Measurements from ENCODE around the gene SNTG2.

Gene SNTG2

DNA sequence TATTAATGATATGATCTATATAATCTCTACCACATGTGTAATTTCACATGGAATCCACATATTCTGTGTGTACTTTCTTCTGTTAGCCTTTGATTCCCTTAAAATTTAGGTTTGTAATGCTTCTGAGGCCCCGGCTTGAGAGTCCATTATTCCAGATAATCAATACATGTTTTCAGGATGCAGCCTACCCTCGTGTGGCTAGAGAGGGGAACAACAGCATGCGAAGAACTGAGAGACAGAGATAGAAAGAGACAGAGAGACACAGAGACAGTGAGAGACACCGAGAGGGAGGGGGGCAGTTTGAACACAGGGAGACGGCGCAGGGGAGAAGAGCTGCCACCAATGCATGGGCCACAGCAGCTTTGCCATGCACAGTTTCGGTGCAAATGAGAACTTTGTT is 185.4 kb downstream of the SNTG2 start:
- H3K27ac ChIP-seq: no peak overlapping the region
- TF ChIP-seq ZFX (IDR thresholded peaks at IDR 0.05; ENCODE audit: borderline replicate concordance): no peak
- TF ChIP-seq, protein P1, sequence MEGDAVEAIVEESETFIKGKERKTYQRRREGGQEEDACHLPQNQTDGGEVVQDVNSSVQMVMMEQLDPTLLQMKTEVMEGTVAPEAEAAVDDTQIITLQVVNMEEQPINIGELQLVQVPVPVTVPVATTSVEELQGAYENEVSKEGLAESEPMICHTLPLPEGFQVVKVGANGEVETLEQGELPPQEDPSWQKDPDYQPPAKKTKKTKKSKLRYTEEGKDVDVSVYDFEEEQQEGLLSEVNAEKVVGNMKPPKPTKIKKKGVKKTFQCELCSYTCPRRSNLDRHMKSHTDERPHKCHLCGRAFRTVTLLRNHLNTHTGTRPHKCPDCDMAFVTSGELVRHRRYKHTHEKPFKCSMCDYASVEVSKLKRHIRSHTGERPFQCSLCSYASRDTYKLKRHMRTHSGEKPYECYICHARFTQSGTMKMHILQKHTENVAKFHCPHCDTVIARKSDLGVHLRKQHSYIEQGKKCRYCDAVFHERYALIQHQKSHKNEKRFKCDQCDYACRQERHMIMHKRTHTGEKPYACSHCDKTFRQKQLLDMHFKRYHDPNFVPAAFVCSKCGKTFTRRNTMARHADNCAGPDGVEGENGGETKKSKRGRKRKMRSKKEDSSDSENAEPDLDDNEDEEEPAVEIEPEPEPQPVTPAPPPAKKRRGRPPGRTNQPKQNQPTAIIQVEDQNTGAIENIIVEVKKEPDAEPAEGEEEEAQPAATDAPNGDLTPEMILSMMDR (IDR thresholded peaks at IDR 0.05): peak; percentile 9; the same call in 1 of the 2 replicates

DNA sequence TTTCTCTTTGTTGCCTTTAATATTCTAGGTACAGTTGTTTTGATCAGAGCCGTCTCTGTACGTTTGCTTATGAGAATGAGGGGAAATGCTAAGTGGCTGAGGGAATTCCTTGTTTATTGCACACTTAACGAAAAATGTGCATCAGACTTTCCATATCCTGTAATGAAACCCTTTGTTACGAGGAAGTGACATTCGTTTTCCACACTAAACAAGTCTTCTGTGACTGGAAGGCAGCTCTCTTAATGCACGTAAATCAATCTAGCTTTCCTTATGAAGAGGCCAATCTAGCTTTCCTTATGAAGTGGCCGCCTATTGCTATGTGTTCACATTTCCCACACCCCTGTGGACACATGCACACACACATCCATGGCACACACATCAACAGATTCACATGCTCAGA is 186.2 kb downstream of the SNTG2 start:
- H3K27ac ChIP-seq: no peak overlapping the region
- TF ChIP-seq ZFX (IDR thresholded peaks at IDR 0.05; ENCODE audit: borderline replicate concordance): no peak
- TF ChIP-seq, protein P1 (IDR thresholded peaks at IDR 0.05): no peak

DNA sequence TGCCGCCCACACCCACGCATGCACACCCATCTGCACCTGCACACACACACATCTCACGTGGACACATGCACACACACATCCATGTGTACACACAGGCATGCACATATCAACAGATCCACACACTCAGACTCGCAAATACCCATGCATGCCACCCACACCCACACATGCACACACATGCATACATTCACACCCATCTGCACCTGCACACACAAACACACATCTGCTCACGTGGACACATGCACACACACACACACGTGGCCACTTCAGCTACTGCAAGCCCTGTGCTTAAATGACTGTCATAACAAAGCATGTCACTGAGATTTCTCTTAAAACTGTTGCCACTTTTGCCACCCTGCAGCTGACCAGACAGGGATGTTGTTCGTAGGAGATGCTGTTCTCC is 186.6 kb downstream of the SNTG2 start:
- H3K27ac ChIP-seq: no peak overlapping the region
- TF ChIP-seq, protein P1 (IDR thresholded peaks at IDR 0.05): no peak

DNA sequence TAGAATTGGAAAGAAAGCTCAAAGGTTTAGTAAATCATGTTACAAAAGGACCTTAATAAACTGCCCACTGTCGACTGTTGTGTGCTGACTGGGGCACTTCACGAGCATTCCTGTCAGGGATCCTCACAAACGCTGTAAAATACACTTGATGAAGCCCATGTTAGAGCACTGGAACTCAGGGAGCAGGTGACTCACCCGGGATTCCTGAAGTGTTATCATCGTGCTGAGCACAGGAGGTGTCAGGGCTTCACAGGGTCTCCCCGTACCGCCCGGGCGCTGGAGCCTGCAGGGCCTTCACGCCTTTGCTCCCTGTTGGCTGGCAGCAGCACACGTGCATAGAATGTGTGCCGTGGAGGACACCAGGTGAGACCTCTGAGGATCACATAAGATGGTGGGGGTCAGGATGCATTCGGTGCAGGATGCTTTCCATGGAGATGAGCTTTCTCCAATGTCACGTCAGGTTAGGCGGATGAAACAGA is 187.3 kb downstream of the SNTG2 start:
- TF ChIP-seq, protein P1 (IDR thresholded peaks at IDR 0.05): no peak
- TF ChIP-seq ZFX (IDR thresholded peaks at IDR 0.05; ENCODE audit: borderline replicate concordance): no peak
- no peak overlapping the region for H3K27ac ChIP-seq

DNA sequence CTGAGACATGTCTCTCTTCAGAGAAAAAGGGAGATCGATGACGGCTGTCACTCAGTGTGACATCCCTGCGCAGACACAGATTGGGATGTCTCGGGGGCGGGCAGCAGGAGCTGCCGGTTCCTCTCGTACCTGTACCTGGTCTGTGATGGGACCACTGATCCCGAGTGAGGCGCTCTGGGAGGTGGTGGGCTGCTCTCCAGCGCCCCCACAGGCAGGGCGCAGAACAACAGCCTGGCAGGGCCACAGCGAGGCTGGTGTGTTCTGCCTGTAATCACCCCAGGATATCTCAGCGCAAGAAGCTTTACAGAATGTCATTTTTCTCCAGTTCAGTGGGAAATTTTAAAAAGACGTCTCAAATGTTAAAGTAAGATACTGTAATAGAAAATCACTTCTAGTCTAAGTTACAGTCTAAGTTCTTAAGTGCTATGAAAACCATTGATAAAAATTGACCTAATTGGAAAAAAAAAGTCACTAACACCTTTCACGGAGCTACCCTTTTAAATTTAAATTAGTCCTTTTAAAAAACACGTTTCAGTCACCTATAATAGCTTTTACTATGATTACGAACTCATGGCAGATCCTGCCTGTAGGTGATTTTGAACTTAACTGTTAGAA is 189.8 kb downstream of the SNTG2 start:
- TF ChIP-seq, protein P1 (IDR thresholded peaks at IDR 0.05): peak; percentile 99
- no peak for TF ChIP-seq ZFX (IDR thresholded peaks at IDR 0.05; ENCODE audit: borderline replicate concordance)
- no peak overlapping the region for H3K27ac ChIP-seq

DNA sequence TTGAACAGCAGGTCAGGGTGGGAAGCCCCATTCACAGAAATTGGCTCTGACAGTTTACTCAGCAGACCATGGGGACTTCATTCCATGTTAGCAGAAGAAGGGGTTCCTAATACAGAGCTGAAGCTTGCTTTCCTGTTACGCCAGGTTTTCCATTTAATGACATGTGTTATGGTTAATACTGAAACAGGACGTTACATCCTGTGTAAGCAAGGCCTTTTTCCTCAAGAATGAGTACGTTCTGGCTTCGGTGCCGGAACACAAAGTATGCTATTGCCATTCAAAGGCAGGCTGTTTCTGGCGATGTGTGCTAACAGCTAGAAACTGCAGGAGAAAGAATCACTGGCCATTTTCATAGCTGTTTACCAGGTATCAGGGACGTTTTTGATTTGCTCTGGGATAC is 190.4 kb downstream of the SNTG2 start:
- TF ChIP-seq ZFX (IDR thresholded peaks at IDR 0.05; ENCODE audit: borderline replicate concordance): no peak
- TF ChIP-seq, protein P1 (IDR thresholded peaks at IDR 0.05): no peak

DNA sequence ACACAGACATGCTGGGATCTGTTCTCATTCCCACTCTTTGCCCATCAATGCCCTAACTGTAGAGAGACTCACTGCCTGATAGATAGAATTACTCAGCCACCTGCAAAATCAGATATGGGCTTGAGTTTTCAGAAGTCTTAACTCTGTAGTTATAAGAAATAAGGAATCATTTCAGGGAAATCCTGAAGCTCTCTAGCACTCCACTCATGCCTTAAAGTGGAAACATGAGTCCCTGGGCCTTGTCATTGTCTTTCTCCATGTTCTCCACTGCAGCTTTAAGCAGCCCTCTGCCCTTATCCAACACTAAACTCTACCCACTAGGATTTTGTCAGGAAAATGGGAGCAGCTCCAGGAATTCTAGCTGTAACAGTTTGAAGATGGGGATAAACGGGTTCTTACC is 192.5 kb downstream of the SNTG2 start:
- TF ChIP-seq, protein P1 (IDR thresholded peaks at IDR 0.05): no peak
- TF ChIP-seq ZFX (IDR thresholded peaks at IDR 0.05; ENCODE audit: borderline replicate concordance): no peak
- H3K27ac ChIP-seq: no peak overlapping the region

More for the DNA sequence above, 190.4 kb downstream of the SNTG2 start:
- no peak overlapping the region for H3K27ac ChIP-seq

All from 22Rv1 (cell line).